Measurements from ENCODE around the gene ILKAP.

DNA sequence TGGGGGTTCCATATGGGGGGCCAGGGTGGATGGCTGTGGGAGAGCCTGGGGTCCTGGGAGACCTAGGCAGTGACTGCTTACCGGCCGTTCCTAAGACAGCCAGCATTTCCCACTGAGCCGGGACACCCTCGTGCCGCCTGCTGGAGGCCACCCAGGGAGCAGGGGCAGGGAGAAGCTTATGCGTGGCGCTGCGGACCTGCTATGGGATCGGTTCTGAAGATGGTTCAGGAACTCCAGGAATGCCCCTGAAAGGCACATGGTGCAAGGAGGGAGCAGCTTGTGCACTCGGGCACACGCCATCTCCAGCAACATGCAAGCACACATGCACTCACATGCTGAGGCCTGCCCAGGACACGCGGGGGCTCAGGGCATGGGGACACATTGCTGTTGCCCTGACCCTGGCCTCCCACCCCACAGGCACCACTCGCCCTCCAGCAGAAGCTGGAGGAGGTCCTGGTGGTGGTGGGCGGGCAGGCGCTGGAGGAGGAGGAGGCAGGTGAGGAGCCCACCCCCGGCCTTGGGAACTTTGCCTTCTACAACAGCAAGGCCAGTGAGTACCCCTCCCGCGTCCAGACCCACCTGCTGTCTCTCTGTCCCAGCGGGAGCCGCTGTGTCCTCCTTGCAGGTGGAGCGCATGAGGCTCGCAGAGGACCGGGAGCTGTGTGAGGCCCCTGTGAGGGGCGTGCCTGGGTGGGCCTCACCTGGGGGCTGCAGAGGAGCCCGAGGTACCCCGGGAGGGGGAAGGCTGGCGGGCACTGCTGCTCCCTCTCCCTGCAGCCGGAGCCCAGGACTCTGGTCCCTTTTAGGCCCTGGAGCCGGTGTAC is 60.9 kb downstream of the ILKAP start:
- TF ChIP-seq CTCF (IDR thresholded peaks at IDR 0.05; ENCODE audit: insufficient read depth, low read length, poor library complexity, severe bottlenecking) (no peak), EZH2phosphoT487 (conservative IDR thresholded peaks at IDR 0.05; ENCODE audit: low read length) (no peak)

All from SU-DHL-6 (cell line).